ENCODE results near the gene ABCB11.

- TF ChIP-seq GATA2 (IDR thresholded peaks at IDR 0.05; ENCODE audit: low read depth, low read length) = no peak
- TF ChIP-seq GATA3 (IDR thresholded peaks at IDR 0.05; ENCODE audit: low read depth, low read length) = no peak
These were observed 69.5 kb downstream of the ABCB11 start for GRCh38 chr2:168961450-168962229.

Measured in SH-SY5Y (cell line).